ENCODE data around the gene PAK3.

The PAK3 gene

DNA sequence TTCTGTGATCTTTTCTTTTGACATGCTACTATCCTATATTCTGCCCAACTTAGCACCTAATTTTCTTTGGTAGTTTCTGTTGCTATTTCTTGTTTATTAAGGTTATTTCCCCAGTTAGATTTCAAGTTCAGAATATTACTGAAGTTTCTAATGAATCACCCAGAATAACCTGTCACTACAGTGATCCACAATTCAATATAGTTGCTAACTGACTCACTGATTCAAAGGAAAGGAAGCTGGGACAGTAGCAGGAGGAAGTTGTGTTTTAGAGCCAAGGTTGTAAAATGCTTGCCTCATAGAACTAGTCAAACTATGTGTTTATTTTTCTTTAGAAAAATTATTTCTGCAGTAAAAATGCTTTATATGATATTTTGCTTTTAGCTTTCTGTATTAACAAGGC, 37.4 kb downstream of the PAK3 start:
- Histone ChIP-seq H3K4me3 (ENCODE audit: low read length) (no peak overlapping the region), H3K4me1 (ENCODE audit: insufficient read depth, low read length) (no peaks in the 10 kb centered on the region), H3K27me3 (ENCODE audit: insufficient read depth, low read length) (no peaks in the 10 kb centered on the region), H3K27ac (ENCODE audit: low read depth, low read length) (no peak overlapping the region), H3K36me3 (ENCODE audit: insufficient read depth, low read length) (no peaks in the 10 kb centered on the region), H3K9ac (ENCODE audit: low read depth, low read length) (no peak overlapping the region), H3K9me3 (ENCODE audit: insufficient read depth, low read depth, low read length) (no peaks in the 10 kb centered on the region)

DNA sequence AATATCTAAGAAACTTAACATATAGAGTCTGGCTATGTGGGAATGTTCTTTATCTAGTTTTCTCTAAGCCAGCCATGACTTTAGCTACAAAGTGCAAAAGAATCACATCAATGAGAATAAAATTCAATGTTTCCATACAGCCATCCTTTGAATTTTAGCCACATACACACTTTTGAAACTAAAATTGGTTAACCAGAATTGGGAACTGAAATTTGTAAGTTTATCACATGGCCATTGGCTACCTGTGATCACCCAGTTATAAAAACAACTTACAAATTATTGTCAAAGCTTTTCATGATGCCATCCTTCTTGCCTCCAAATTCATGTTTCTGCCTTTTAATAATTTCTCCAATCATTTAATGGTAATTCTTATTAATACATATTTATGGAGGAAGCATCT, 49.9 kb downstream of the PAK3 start:
- Histone ChIP-seq H3K27ac (ENCODE audit: low read depth, low read length) (no peak overlapping the region), H3K4me3 (ENCODE audit: low read length) (no peak overlapping the region), H3K27me3 (ENCODE audit: insufficient read depth, low read length) (no peaks in the 10 kb centered on the region), H3K36me3 (ENCODE audit: insufficient read depth, low read length) (no peaks in the 10 kb centered on the region), H3K9me3 (ENCODE audit: insufficient read depth, low read depth, low read length) (no peaks in the 10 kb centered on the region), H3K4me1 (ENCODE audit: insufficient read depth, low read length) (no peaks in the 10 kb centered on the region), H3K9ac (ENCODE audit: low read depth, low read length) (no peak overlapping the region)

DNA sequence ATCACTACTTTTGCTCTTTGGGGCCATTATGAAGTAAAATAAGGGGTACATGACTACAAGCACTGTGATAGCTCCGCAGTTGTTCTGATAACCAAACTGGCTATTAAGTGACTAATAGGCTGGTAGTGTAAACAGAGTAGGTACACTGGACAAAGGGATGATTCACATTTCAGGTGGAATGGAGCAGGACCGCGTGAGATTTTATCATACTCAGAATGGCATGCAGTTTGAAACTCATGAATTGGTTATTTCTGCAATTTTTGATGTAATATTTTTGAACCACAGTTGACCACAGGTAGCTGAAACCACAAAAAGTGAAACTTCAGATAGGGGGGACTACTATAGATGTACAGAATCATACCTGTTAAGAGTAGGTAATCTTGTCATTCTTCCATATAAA, 55.8 kb downstream of the PAK3 start:
- Histone ChIP-seq H3K36me3 (ENCODE audit: insufficient read depth, low read length) (no peaks in the 10 kb centered on the region), H3K27me3 (ENCODE audit: insufficient read depth, low read length) (no peaks in the 10 kb centered on the region), H3K9ac (ENCODE audit: low read depth, low read length) (no peak overlapping the region), H3K4me1 (ENCODE audit: insufficient read depth, low read length) (no peaks in the 10 kb centered on the region), H3K4me3 (ENCODE audit: low read length) (no peak overlapping the region), H3K27ac (ENCODE audit: low read depth, low read length) (no peak overlapping the region), H3K9me3 (ENCODE audit: insufficient read depth, low read depth, low read length) (no peaks in the 10 kb centered on the region)
- 95% methylated on average over 3 of the region's 3 CpGs for WGBS

DNA sequence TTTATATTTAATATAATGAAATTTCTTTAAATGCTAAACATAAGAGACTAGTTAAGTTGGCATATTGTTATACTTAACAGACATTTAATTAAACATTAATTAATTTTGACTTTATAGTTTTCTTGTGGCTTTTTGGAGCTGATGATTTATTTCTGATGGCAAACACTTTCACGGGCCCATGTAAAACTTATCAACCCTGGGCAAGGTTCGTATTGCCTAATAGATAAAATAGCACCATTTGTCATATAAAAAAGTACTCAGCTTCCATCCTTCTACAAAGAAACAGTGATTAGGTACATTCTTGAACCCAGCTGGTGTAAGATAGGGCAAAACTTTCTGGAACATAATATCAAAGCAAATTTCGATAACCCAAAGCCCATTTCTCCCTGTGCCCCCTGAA, 63.2 kb downstream of the PAK3 start:
- Histone ChIP-seq H3K27me3 (ENCODE audit: insufficient read depth, low read length) (no peaks in the 10 kb centered on the region), H3K27ac (ENCODE audit: low read depth, low read length) (no peak overlapping the region), H3K9ac (ENCODE audit: low read depth, low read length) (no peak overlapping the region), H3K36me3 (ENCODE audit: insufficient read depth, low read length) (no peaks in the 10 kb centered on the region), H3K4me1 (ENCODE audit: insufficient read depth, low read length) (no peaks in the 10 kb centered on the region), H3K4me3 (ENCODE audit: low read length) (no peak overlapping the region), H3K9me3 (ENCODE audit: insufficient read depth, low read depth, low read length) (no peaks in the 10 kb centered on the region)
- WGBS = 100% methylated on average over 1 of the region's 3 CpGs

DNA sequence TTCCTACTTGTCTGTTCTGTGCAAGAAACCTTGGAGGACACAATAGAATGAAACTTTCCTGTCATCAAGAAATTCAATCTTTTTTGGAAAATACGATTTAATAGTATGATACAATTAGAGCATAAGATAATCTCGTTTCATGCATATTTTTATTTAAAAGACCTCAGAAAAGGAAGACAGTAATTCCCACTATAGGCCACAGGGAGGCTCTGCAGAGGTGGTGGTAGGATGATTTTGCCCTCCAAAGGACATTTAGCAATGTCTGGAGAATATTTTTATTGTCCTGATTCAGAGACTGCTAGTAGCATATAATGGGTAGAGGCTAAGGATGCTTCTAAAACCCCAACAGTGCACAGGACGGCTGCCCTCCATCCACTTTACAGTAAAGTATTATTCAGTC, 68.7 kb downstream of the PAK3 start:
- H3K27me3 ChIP-seq (ENCODE audit: insufficient read depth, low read length) = no peaks in the 10 kb centered on the region
- H3K4me3 ChIP-seq (ENCODE audit: low read length) = no peak overlapping the region
- H3K9ac ChIP-seq (ENCODE audit: low read depth, low read length) = no peak overlapping the region
- whole genome bisulfite sequencing = no CpG with 5 or more reads among the region's 3 CpGs
- H3K27ac ChIP-seq (ENCODE audit: low read depth, low read length) = no peak overlapping the region
- no peaks in the 10 kb centered on the region for H3K36me3 ChIP-seq (ENCODE audit: insufficient read depth, low read length)
- no peaks in the 10 kb centered on the region for H3K4me1 ChIP-seq (ENCODE audit: insufficient read depth, low read length)
- H3K9me3 ChIP-seq (ENCODE audit: insufficient read depth, low read depth, low read length) = no peaks in the 10 kb centered on the region

DNA sequence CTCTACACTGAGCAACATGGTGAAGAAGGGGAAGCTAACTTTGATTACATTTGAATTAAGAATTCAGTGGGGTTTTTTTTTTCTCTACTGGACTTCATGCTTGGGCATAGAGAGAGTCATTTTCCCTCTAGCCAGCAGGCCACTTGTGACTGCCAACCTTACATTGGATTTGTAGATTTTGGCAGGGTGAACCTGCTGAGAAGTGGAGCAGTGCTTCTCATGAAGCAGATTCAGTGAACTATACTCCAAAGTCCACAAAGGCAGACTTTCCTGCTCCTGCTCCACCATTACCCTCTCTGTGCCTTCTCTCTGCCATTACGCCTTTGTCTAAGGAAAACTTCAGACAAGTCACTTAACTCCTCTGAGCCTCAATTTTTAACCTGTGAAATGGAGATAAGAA, 69.9 kb downstream of the PAK3 start:
- WGBS = 92% methylated on average over 1 of the region's 1 CpG
- Histone ChIP-seq H3K27ac (ENCODE audit: low read depth, low read length) (no peak overlapping the region), H3K4me1 (ENCODE audit: insufficient read depth, low read length) (no peaks in the 10 kb centered on the region), H3K4me3 (ENCODE audit: low read length) (no peak overlapping the region), H3K9ac (ENCODE audit: low read depth, low read length) (no peak overlapping the region), H3K36me3 (ENCODE audit: insufficient read depth, low read length) (no peaks in the 10 kb centered on the region), H3K9me3 (ENCODE audit: insufficient read depth, low read depth, low read length) (no peaks in the 10 kb centered on the region), H3K27me3 (ENCODE audit: insufficient read depth, low read length) (no peaks in the 10 kb centered on the region)

DNA sequence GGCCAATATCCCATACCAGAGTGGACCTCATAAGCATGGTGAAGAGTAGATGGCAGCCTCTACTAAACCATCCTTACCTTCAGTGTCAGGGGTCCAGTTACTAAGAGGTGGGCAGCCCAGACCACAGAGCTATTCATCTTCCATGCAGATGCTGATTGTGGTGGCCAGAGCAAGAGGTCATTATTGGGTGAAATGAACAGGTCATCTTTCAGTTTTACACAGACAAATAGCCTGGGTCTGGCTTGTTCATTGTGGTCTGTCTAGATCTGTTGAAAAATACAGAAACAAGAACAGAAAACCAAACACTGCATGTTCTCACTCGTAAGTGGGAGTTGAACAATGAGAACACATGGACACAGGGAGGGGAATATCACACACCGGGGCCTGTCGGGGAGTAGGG, 71.3 kb downstream of the PAK3 start:
- H3K4me1 ChIP-seq (ENCODE audit: insufficient read depth, low read length) = no peaks in the 10 kb centered on the region
- no CpG with 5 or more reads among the region's 3 CpGs for WGBS
- H3K27me3 ChIP-seq (ENCODE audit: insufficient read depth, low read length) = no peaks in the 10 kb centered on the region
- H3K27ac ChIP-seq (ENCODE audit: low read depth, low read length) = no peak overlapping the region
- H3K4me3 ChIP-seq (ENCODE audit: low read length) = no peak overlapping the region
- H3K9me3 ChIP-seq (ENCODE audit: insufficient read depth, low read depth, low read length) = no peaks in the 10 kb centered on the region
- H3K9ac ChIP-seq (ENCODE audit: low read depth, low read length) = no peak overlapping the region
- no peaks in the 10 kb centered on the region for H3K36me3 ChIP-seq (ENCODE audit: insufficient read depth, low read length)

DNA sequence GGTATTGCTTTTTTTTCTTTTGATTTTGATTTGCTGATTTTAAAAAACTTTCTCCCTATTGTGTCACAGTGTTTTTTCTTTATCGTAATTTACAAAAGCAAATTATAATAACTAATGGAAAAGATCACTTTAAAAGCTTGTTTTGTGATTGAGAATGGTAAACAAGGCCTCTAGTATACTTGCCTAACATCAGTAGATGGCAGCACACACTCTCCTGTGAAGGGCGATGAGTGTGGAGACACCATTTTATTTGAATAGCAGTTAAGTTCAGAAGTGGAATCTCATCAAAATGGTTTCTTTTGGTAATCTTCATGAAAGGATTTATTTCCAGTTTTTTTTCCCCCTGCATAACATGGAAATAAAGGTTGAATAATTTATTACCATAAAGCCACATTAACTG, 72.3 kb downstream of the PAK3 start:
- H3K4me1 ChIP-seq (ENCODE audit: insufficient read depth, low read length) = no peaks in the 10 kb centered on the region
- no peaks in the 10 kb centered on the region for H3K9me3 ChIP-seq (ENCODE audit: insufficient read depth, low read depth, low read length)
- WGBS = 50% methylated on average over 1 of the region's 2 CpGs
- H3K9ac ChIP-seq (ENCODE audit: low read depth, low read length) = no peak overlapping the region
- no peaks in the 10 kb centered on the region for H3K36me3 ChIP-seq (ENCODE audit: insufficient read depth, low read length)
- H3K27me3 ChIP-seq (ENCODE audit: insufficient read depth, low read length) = no peaks in the 10 kb centered on the region
- no peak overlapping the region for H3K27ac ChIP-seq (ENCODE audit: low read depth, low read length)
- H3K4me3 ChIP-seq (ENCODE audit: low read length) = no peak overlapping the region

DNA sequence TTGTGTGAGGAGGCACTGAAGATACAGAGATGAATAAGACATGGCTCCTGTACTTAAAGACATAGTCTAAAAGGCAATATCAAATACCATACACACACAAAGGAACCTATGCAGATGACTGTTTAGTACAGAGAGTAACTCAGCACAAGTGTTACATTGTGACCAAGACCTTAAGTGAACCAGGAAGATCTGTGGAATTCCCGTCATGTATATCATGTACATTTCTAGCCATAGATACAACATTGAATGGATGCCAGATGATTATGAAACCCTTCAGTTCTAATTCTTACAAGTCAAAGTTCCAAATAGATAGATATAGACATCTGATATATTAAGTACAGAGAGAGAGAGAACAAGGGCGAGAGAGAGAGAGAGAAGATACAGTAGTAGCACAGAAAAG, 73.2 kb downstream of the PAK3 start:
- H3K4me3 ChIP-seq (ENCODE audit: low read length) = no peak overlapping the region
- no peak overlapping the region for H3K27ac ChIP-seq (ENCODE audit: low read depth, low read length)
- WGBS = 84% methylated on average over 1 of the region's 2 CpGs
- H3K9me3 ChIP-seq (ENCODE audit: insufficient read depth, low read depth, low read length) = no peaks in the 10 kb centered on the region
- H3K4me1 ChIP-seq (ENCODE audit: insufficient read depth, low read length) = no peaks in the 10 kb centered on the region
- H3K27me3 ChIP-seq (ENCODE audit: insufficient read depth, low read length) = no peaks in the 10 kb centered on the region
- no peak overlapping the region for H3K9ac ChIP-seq (ENCODE audit: low read depth, low read length)
- H3K36me3 ChIP-seq (ENCODE audit: insufficient read depth, low read length) = no peaks in the 10 kb centered on the region

DNA sequence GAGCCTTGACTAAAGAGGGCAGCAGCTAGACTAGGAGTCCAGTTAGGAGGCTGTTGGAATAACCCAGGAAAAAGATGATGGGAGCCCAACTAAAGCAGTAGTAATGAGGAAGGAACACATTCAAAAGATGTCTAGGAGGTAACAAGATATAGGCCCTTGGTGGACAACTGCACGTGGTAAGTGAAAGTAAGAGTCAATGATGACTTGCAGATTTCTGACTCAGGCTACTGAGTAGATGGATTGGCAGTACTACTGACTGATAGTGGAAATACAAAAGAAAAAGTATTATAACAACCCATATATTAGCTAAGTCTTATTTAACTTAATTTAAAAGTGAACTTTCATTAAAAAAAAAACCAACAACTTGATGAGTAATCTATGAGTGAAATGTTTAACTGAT, 74.0 kb downstream of the PAK3 start:
- H3K27me3 ChIP-seq (ENCODE audit: insufficient read depth, low read length) = no peaks in the 10 kb centered on the region
- H3K9ac ChIP-seq (ENCODE audit: low read depth, low read length) = no peak overlapping the region
- H3K36me3 ChIP-seq (ENCODE audit: insufficient read depth, low read length) = no peaks in the 10 kb centered on the region
- H3K4me3 ChIP-seq (ENCODE audit: low read length) = no peak overlapping the region
- no peaks in the 10 kb centered on the region for H3K4me1 ChIP-seq (ENCODE audit: insufficient read depth, low read length)
- 80% methylated on average over 1 of the region's 1 CpG for WGBS
- H3K9me3 ChIP-seq (ENCODE audit: insufficient read depth, low read depth, low read length) = no peaks in the 10 kb centered on the region
- H3K27ac ChIP-seq (ENCODE audit: low read depth, low read length) = no peak overlapping the region

DNA sequence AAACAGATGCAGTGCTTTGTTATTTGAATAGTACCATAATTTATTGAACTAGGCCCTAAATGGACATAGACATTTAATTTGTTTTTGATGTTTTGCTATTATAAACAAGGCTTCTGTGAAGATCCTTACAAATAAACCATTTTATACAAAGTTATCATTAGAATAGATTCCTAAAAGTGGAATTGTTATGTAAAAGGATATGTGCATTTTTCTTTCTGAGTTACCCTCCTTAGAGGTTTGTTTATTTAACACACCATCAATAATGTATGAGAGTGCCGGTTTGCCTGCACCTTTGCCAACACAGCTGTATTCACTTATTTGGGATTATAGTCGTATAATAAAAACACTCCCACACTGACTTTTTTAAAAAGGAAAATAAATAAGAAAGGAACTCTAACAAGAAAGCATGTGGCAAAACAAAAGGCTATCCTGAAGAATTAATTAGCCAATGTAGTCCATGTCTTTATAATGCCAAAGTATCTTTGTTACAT, 84.8 kb downstream of the PAK3 start:
- no peak overlapping the region for H3K9ac ChIP-seq (ENCODE audit: low read depth, low read length)
- H3K27ac ChIP-seq (ENCODE audit: low read depth, low read length) = no peak overlapping the region; the same call in 1 of the 2 replicates
- H3K4me3 ChIP-seq (ENCODE audit: low read length) = no peak overlapping the region
- H3K36me3 ChIP-seq (ENCODE audit: insufficient read depth, low read length) = no peaks in the 10 kb centered on the region
- H3K9me3 ChIP-seq (ENCODE audit: insufficient read depth, low read depth, low read length) = no peaks in the 10 kb centered on the region
- no CpG with 5 or more reads among the region's 2 CpGs for WGBS
- peaks cover 20% of the 10 kb centered on the region; the same call in 1 of the 2 replicates for H3K4me1 ChIP-seq (ENCODE audit: insufficient read depth, low read length)
- H3K27me3 ChIP-seq (ENCODE audit: insufficient read depth, low read length) = no peaks in the 10 kb centered on the region

DNA sequence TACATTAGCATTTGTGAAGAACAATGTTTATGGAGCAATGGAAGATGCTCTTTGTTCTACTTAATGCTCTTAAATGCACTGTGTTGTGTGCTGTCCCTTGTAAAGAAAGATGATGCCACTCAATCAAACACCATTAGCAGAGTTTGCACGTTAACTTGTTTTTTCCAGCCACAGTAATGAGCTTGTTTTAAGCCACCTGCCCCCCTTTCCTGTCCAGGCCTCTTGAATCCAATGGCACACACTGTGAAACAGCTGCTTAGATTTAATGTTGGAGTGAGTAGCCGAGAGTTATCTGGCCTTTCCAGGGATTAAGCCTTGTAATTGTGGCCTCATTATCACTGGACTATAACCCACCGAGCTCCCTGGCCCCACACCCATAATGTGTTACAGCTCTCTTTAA, 86.0 kb downstream of the PAK3 start:
- Histone ChIP-seq H3K9ac (ENCODE audit: low read depth, low read length) (no peak overlapping the region), H3K27ac (ENCODE audit: low read depth, low read length) (peak overlapping the region; percentile 62; the same call in 1 of the 2 replicates), H3K4me3 (ENCODE audit: low read length) (no peak overlapping the region), H3K36me3 (ENCODE audit: insufficient read depth, low read length) (no peaks in the 10 kb centered on the region), H3K4me1 (ENCODE audit: insufficient read depth, low read length) (peaks cover 20% of the 10 kb centered on the region; the same call in 1 of the 2 replicates), H3K27me3 (ENCODE audit: insufficient read depth, low read length) (no peaks in the 10 kb centered on the region), H3K9me3 (ENCODE audit: insufficient read depth, low read depth, low read length) (no peaks in the 10 kb centered on the region)
- WGBS = 40% methylated on average over 2 of the region's 3 CpGs
